ENCODE data around the gene CCDC14.
"Not testable (repeated sequence)": the region's sequence is repeated elsewhere in the genome, so short reads cannot be mapped to it uniquely, and the experiment has no call there.

CCDC14 gene

GRCh38 chr3:123971406-123971805 lies 10.4 kb upstream of the CCDC14 start:
- no peak for TF ChIP-seq CTCF (conservative IDR thresholded peaks at IDR 0.05; ENCODE audit: low read depth, low read length)
- H3K4me3 ChIP-seq (ENCODE audit: low read depth, low read length): no peak overlapping the region
- DNase-seq (ENCODE audit: low read depth): no peak

GRCh38 chr3:123967260-123967659 lies 6.2 kb upstream of the CCDC14 start:
- not testable (repeated sequence) for DNase-seq (ENCODE audit: low read depth); H3K4me3 ChIP-seq (ENCODE audit: low read depth, low read length)

- not testable (repeated sequence) for DNase-seq (ENCODE audit: low read depth); H3K4me3 ChIP-seq (ENCODE audit: low read depth, low read length)
Observed at GRCh38 chr3:123966799-123967198, 5.8 kb upstream of the CCDC14 start.

- H3K4me3 ChIP-seq (ENCODE audit: low read depth, low read length); DNase-seq (ENCODE audit: low read depth): not testable (repeated sequence)
Observed at GRCh38 chr3:123964793-123965192, 3.8 kb upstream of the CCDC14 start.

- peak overlapping the region; percentile 85 for H3K4me3 ChIP-seq (ENCODE audit: low read depth, low read length)
- DNase-seq (ENCODE audit: low read depth): no peak
- TF ChIP-seq CTCF (conservative IDR thresholded peaks at IDR 0.05; ENCODE audit: low read depth, low read length): no peak
Observed at GRCh38 chr3:123961508-123961856, 453 bp upstream of the CCDC14 start.

- no peak for TF ChIP-seq CTCF (conservative IDR thresholded peaks at IDR 0.05; ENCODE audit: low read depth, low read length)
- DNase-seq (ENCODE audit: low read depth): no peak
- H3K4me3 ChIP-seq (ENCODE audit: low read depth, low read length): no peak overlapping the region
Observed at GRCh38 chr3:123953735-123954134, 7.3 kb downstream of the CCDC14 start.

GRCh38 chr3:123952844-123953520 lies 8.0 kb downstream of the CCDC14 start:
- DNase-seq (ENCODE audit: low read depth): no peak
- no peak for TF ChIP-seq CTCF (conservative IDR thresholded peaks at IDR 0.05; ENCODE audit: low read depth, low read length)

GRCh38 chr3:123951522-123952447 lies 9.2 kb downstream of the CCDC14 start:
- DNase-seq (ENCODE audit: low read depth): no peak
- no peak for TF ChIP-seq CTCF (conservative IDR thresholded peaks at IDR 0.05; ENCODE audit: low read depth, low read length)
- no peak overlapping the region for H3K4me3 ChIP-seq (ENCODE audit: low read depth, low read length)

More at GRCh38 chr3:123952844-123953520, 8.0 kb downstream of the CCDC14 start:
- H3K4me3 ChIP-seq (ENCODE audit: low read depth, low read length): no peak overlapping the region

Data from choroid plexus epithelial cell (primary cell).